Stomach (tissue), 9 donors: ENCODE measurements around the gene PRR16. TPM values are rescaled to one million over a fixed set of nuclear protein-coding genes. Genes with fewer than 3 reads are reported as not detected.

Experiments used
- DNase-seq, 2 donors: peaks; one replicate each; pipeline versions ENCODE4 v3.0.0 to v3.0.0-alpha.2; 2013 to 2019
- H3K27ac ChIP-seq, 5 donors: fragments of 200-600 bp in 4 of 5; sonication (generic) in 4 of 5; one replicate each; pipeline ENCODE4 v1.5.1; 2013 to 2019; ENCODE audit warnings: mild to moderate bottlenecking in 1 of 5, moderate library complexity in 1 of 5
- H3K27me3 ChIP-seq, 3 donors: fragments of 200-600 bp; sonication (generic); one replicate each; pipeline ENCODE4 v1.5.1; 2017 to 2019; ENCODE audit warnings: mixed run types in 1 of 3
- H3K36me3 ChIP-seq, 4 donors: fragments of 200-600 bp; sonication (generic); 1 replicate in 3 of 4; 2 replicates in 1 of 4; pipeline ENCODE4 v1.5.1; 2016 to 2019
- H3K4me1 ChIP-seq, 4 donors: fragments of 200-600 bp; sonication (generic); one replicate each; pipeline ENCODE4 v1.5.1; 2016 to 2019
- H3K4me3 ChIP-seq, 4 donors: fragments of 200-600 bp; sonication (generic) in 3 of 4; one replicate each; pipeline ENCODE4 v1.5.1; 2016 to 2019; ENCODE audit warnings: mild to moderate bottlenecking in 1 of 4
- H3K9me3 ChIP-seq, 4 donors: fragments of 200-600 bp; sonication (generic); one replicate each; pipeline ENCODE4 v1.5.1; 2016 to 2019
- CTCF ChIP-seq, 7 experiments: fragments of 450-650 bp in 4 of 7; fragments of 200-600 bp in 3 of 7; sonication (generic) in 3 of 7; IDR thresholded peaks; one replicate each; pipeline ENCODE4 v1.5.1; 2016 to 2019; ENCODE audit warnings: antibody characterized with exemption in 7 of 7, control low read depth in 2 of 7, mild to moderate bottlenecking in 1 of 7
- EP300 ChIP-seq: sonication (generic); formaldehyde crosslinking; IDR thresholded peaks from one replicate; pipeline ENCODE4 v1.6.1; 2017; ENCODE audit warnings: antibody characterized with exemption
- POLR2A ChIP-seq, 4 donors: fragments of 450-650 bp; IDR thresholded peaks; one replicate each; pipeline ENCODE4 v1.6.1; 2016; ENCODE audit warnings: antibody characterized with exemption in 4 of 4, control low read depth in 2 of 4, mild to moderate bottlenecking in 1 of 4, moderate library complexity in 1 of 4
- POLR2AphosphoS5 ChIP-seq, 3 donors: sonication (generic); formaldehyde crosslinking; IDR thresholded peaks; one replicate each; pipeline ENCODE4 v1.6.1; 2016; ENCODE audit warnings: antibody characterized with exemption in 3 of 3
- WGBS, 5 donors: extraction: QIAGEN DNeasy Blood & Tissue Kit in 3 of 5; methylation state at CpG; one replicate each; pipeline versions ENCODE4 v1.1.5 to v1.1.7; 2013 to 2018; 5-methylcytosine and 5-hydroxymethylcytosine counted together
- intact Hi-C: fragments of 100-400 bp; cut with DNase I; formaldehyde crosslinking; loops from one replicate; pipeline ENCODE4 v1.15.1; 2023; ENCODE audit warnings: low total_unique reads
- polyA plus RNA-seq, 3 donors: library from polyadenylated mRNA; stranded (reverse); fragments of 200-250 nt; gene quantifications; one replicate each; pipeline ENCODE4 v1.2.3, GENCODE V29; 2013
- total RNA-seq, 5 donors: library from RNA; depleted of rRNA; stranded (reverse); fragments of >200 nt; gene quantifications; one replicate each; pipeline versions ENCODE4 v1.1.0 to v1.2.3, GENCODE V29; 2014 to 2016
- donor health status: healthy with polysubstance abuse.
- donor health status: Bipolar disorder and iron deficiency.
- donor health status: healthy.

The PRR16 gene
- total and polyA plus RNA-seq, 8 donors: 1.3 to 40.8 (median 8.1) TPM

GRCh38 chr5:120535900-120536299 is 71.8 kb downstream of the PRR16 start:
- H3K4me1 ChIP-seq: no peaks in the 10 kb centered on the region
- no peak for DNase-seq
- 65 to 83% (median 77%) methylated on average over 1 of the region's 1 CpG for WGBS, 5 donors
- H3K9me3 ChIP-seq: no peaks in the 10 kb centered on the region
- H3K27me3 ChIP-seq: no peaks in the 10 kb centered on the region
- intact Hi-C loops: no loop called here
- H3K36me3 ChIP-seq: no peaks in the 10 kb centered on the region
- no peak overlapping the region for H3K4me3 ChIP-seq
- no peak overlapping the region for H3K27ac ChIP-seq
- no peak for TF ChIP-seq CTCF (IDR thresholded peaks at IDR 0.05)
- no peak for TF ChIP-seq POLR2AphosphoS5 (IDR thresholded peaks at IDR 0.05)

GRCh38 chr5:120538149-120538548 is 74.0 kb downstream of the PRR16 start:
- intact Hi-C loops: no loop called here
- no peaks in the 10 kb centered on the region for H3K36me3 ChIP-seq
- no peak for TF ChIP-seq POLR2A (IDR thresholded peaks at IDR 0.05)
- no peak for TF ChIP-seq POLR2AphosphoS5 (IDR thresholded peaks at IDR 0.05)
- TF ChIP-seq EP300: no peak
- no peak for TF ChIP-seq CTCF (IDR thresholded peaks at IDR 0.05)
- H3K4me1 ChIP-seq: no peaks in the 10 kb centered on the region
- H3K9me3 ChIP-seq: no peaks in the 10 kb centered on the region
- no peak for DNase-seq
- H3K27ac ChIP-seq: no peak overlapping the region
- no peaks in the 10 kb centered on the region for H3K27me3 ChIP-seq
- WGBS, 5 donors: 78 to 86% (median 82%) methylated on average over 2 of the region's 2 CpGs
- H3K4me3 ChIP-seq: no peak overlapping the region

- H3K27me3 ChIP-seq: no peaks in the 10 kb centered on the region
- intact Hi-C loops: no loop called here
- no peak overlapping the region for H3K4me3 ChIP-seq
- no peak for TF ChIP-seq CTCF (IDR thresholded peaks at IDR 0.05)
- no peak for TF ChIP-seq POLR2A (IDR thresholded peaks at IDR 0.05)
- no peak for TF ChIP-seq EP300
- TF ChIP-seq POLR2AphosphoS5 (IDR thresholded peaks at IDR 0.05): no peak
- no peak for DNase-seq
- 61 to 79% (median 66%) methylated on average over 2 of the region's 2 CpGs for WGBS, 5 donors
- no peaks in the 10 kb centered on the region for H3K36me3 ChIP-seq
- H3K27ac ChIP-seq: no peak overlapping the region
- H3K4me1 ChIP-seq: no peaks in the 10 kb centered on the region
- H3K9me3 ChIP-seq: no peaks in the 10 kb centered on the region
These were observed 74.5 kb downstream of the PRR16 start for GRCh38 chr5:120538644-120539043.

- Histone ChIP-seq H3K4me3 (no peak overlapping the region), H3K27me3 (no peaks in the 10 kb centered on the region), H3K4me1 (no peaks in the 10 kb centered on the region), H3K9me3 (no peaks in the 10 kb centered on the region), H3K36me3 (no peaks in the 10 kb centered on the region), H3K27ac (no peak overlapping the region)
- 37 to 67% (median 53%) methylated on average over 1 of the region's 1 CpG for WGBS, 5 donors
- no peak for DNase-seq
- intact Hi-C loops: no loop called here
- no peak for TF ChIP-seq POLR2A (IDR thresholded peaks at IDR 0.05)
- TF ChIP-seq POLR2AphosphoS5 (IDR thresholded peaks at IDR 0.05): no peak
- TF ChIP-seq CTCF (IDR thresholded peaks at IDR 0.05): no peak
- no peak for TF ChIP-seq EP300
These were observed 75.4 kb downstream of the PRR16 start for GRCh38 chr5:120539471-120539870.
